Esophagus squamous epithelium (tissue), 5 donors: ENCODE data around the gene PRPF31. TPM values are rescaled to one million over a fixed set of nuclear protein-coding genes. Genes with fewer than 3 reads are reported as not detected.

Experiments used
- DNase-seq: peaks from one replicate; lab custom pipeline; 2025; lab: John Stamatoyannopoulos, UW
- H3K27ac ChIP-seq, 4 donors: fragments of 200-600 bp; sonication (generic); one replicate each; pipeline ENCODE4 v1.5.1; 2016 to 2019; ENCODE audit warnings: mild to moderate bottlenecking in 1 of 4
- H3K27me3 ChIP-seq, 4 donors: fragments of 200-600 bp; sonication (generic); 1 replicate in 3 of 4; 2 replicates in 1 of 4; pipeline versions ENCODE4 v1.5.1 to v1.6.0; 2017 to 2021; ENCODE audit warnings: antibody characterized with exemption in 1 of 4
- H3K36me3 ChIP-seq, 3 donors: fragments of 200-600 bp; sonication (generic); one replicate each; pipeline ENCODE4 v1.5.1; 2016 to 2019
- H3K4me1 ChIP-seq, 3 donors: fragments of 200-600 bp; sonication (generic); one replicate each; pipeline ENCODE4 v1.5.1; 2017 to 2019
- H3K4me3 ChIP-seq, 4 donors: fragments of 200-600 bp; sonication (generic); 1 replicate in 3 of 4; 2 replicates in 1 of 4; pipeline ENCODE4 v1.5.1; 2016 to 2019; ENCODE audit warnings: mild to moderate bottlenecking in 2 of 4, moderate library complexity in 1 of 4
- H3K9me3 ChIP-seq, 3 donors: fragments of 200-600 bp; sonication (generic); one replicate each; pipeline ENCODE4 v1.5.1; 2016 to 2019
- CTCF ChIP-seq, 6 experiments: fragments of 450-650 bp in 4 of 6; fragments of 200-600 bp in 2 of 6; sonication (generic) in 2 of 6; IDR thresholded peaks; one replicate each; pipeline ENCODE4 v1.5.1; 2016 to 2019; ENCODE audit warnings: antibody characterized with exemption in 6 of 6, mild to moderate bottlenecking in 4 of 6, moderate library complexity in 4 of 6
- POLR2A ChIP-seq, 4 donors: fragments of 450-650 bp; IDR thresholded peaks; one replicate each; pipeline ENCODE4 v1.6.1; 2017; ENCODE audit warnings: antibody characterized with exemption in 4 of 4, mild to moderate bottlenecking in 4 of 4, moderate library complexity in 3 of 4
- WGBS, 2 donors: methylation state at CpG; one replicate each; pipeline ENCODE4 v1.1.5; 2018; 5-methylcytosine and 5-hydroxymethylcytosine counted together
- intact Hi-C: fragments of 100-400 bp; cut with DNase I; formaldehyde crosslinking; loops from one replicate; pipeline ENCODE4 v1.15.0; 2022
- total RNA-seq, 4 donors: library from RNA; depleted of rRNA; stranded (reverse); fragments of >200 nt; gene quantifications; one replicate each; pipeline ENCODE4 v1.1.0, GENCODE V29; 2016
- donor health status: DM: yes; HTN: yes; CAD: no.

Gene PRPF31
- total RNA-seq, 4 donors from 2014 or later, result 41.8 to 49.2 (median 43.2) TPM

- no peak for DNase-seq
- H3K27ac ChIP-seq, result no peak overlapping the region
- no peaks in the 10 kb centered on the region for H3K4me1 ChIP-seq
- TF ChIP-seq CTCF (IDR thresholded peaks at IDR 0.05) (no peak), POLR2A (IDR thresholded peaks at IDR 0.05) (no peak)
- 33 to 95% methylated on average over 2 to 3 of the region's 9 CpGs for WGBS, 2 donors
- H3K9me3 ChIP-seq, result no peaks in the 10 kb centered on the region
- intact Hi-C loops, result no loop called here
- no peaks in the 10 kb centered on the region for H3K27me3 ChIP-seq
- H3K4me3 ChIP-seq, result no peak overlapping the region
- H3K36me3 ChIP-seq, result peaks cover 45 to 100% (median 66%) of the 10 kb centered on the region in 3 donors
Measured at GRCh38 chr19:54125713-54126112, 10.2 kb downstream of the PRPF31 start.

- Histone ChIP-seq H3K27me3 (no peaks in the 10 kb centered on the region), H3K27ac (no peak overlapping the region), H3K4me3 (no peak overlapping the region), H3K9me3 (no peaks in the 10 kb centered on the region), H3K4me1 (no peaks in the 10 kb centered on the region), H3K36me3 (peaks cover 45 to 100% (median 60%) of the 10 kb centered on the region in 3 donors)
- intact Hi-C loops, result no loop called here
- no peak for DNase-seq
- TF ChIP-seq CTCF (IDR thresholded peaks at IDR 0.05) (no peak), POLR2A (IDR thresholded peaks at IDR 0.05) (no peak)
- WGBS, 2 donors, result 92 to 94% methylated on average over 21 to 32 of the region's 44 CpGs
Measured at GRCh38 chr19:54127688-54128440, 12.3 kb downstream of the PRPF31 start.

- Histone ChIP-seq H3K4me1 (no peaks in the 10 kb centered on the region), H3K36me3 (peaks cover 45 to 98% (median 60%) of the 10 kb centered on the region in 3 donors), H3K4me3 (no peak overlapping the region), H3K9me3 (no peaks in the 10 kb centered on the region), H3K27ac (no peak overlapping the region), H3K27me3 (no peaks in the 10 kb centered on the region)
- DNase-seq, result no peak
- TF ChIP-seq CTCF (IDR thresholded peaks at IDR 0.05) (no peak), POLR2A (IDR thresholded peaks at IDR 0.05) (no peak)
- 91 to 93% methylated on average over 12 to 15 of the region's 20 CpGs for WGBS, 2 donors
- intact Hi-C loops, result no loop called here
Measured at GRCh38 chr19:54128441-54128725, 12.8 kb downstream of the PRPF31 start.

GRCh38 chr19:54128796-54129616, 13.5 kb downstream of the PRPF31 start:
- H3K4me3 ChIP-seq, result no peak overlapping the region
- H3K4me1 ChIP-seq, result no peaks in the 10 kb centered on the region
- H3K9me3 ChIP-seq, result no peaks in the 10 kb centered on the region
- H3K27ac ChIP-seq, result no peak overlapping the region
- DNase-seq, result no peak
- no peaks in the 10 kb centered on the region for H3K27me3 ChIP-seq
- intact Hi-C loops, result no loop called here
- WGBS, 2 donors, result 87 to 100% methylated on average over 5 to 9 of the region's 41 CpGs
- H3K36me3 ChIP-seq, result peaks cover 39 to 92% (median 55%) of the 10 kb centered on the region in 3 donors
- no peak for TF ChIP-seq POLR2A (IDR thresholded peaks at IDR 0.05)
- no peak for TF ChIP-seq CTCF (IDR thresholded peaks at IDR 0.05)

GRCh38 chr19:54129617-54129996, 14.1 kb downstream of the PRPF31 start:
- no peak for DNase-seq
- H3K27ac ChIP-seq, result no peak overlapping the region
- no peaks in the 10 kb centered on the region for H3K9me3 ChIP-seq
- H3K27me3 ChIP-seq, result no peaks in the 10 kb centered on the region
- TF ChIP-seq CTCF (IDR thresholded peaks at IDR 0.05), result no peak
- TF ChIP-seq POLR2A (IDR thresholded peaks at IDR 0.05), result no peak
- intact Hi-C loops, result no loop called here
- peaks cover 33 to 86% (median 49%) of the 10 kb centered on the region in 3 donors for H3K36me3 ChIP-seq
- H3K4me3 ChIP-seq, result no peak overlapping the region
- peaks cover 0 to 5% (median 0%) of the 10 kb centered on the region in 3 donors for H3K4me1 ChIP-seq
- 96% methylated on average over 19 of the region's 20 CpGs; no CpG with 5 or more reads in 1 of the 2 donors for WGBS, 2 donors
